ENCODE results near the gene CAMKK1.

Gene CAMKK1

GRCh38 chr17:3905017-3905520 lies 12.2 kb upstream of the CAMKK1 start:
- H3K9me3 Mint-ChIP-seq, result no peaks in the 10 kb centered on the region
- TF ChIP-seq CTCF (IDR thresholded peaks at IDR 0.05), result no peak
- H3K36me3 Mint-ChIP-seq (ENCODE audit: low read depth), result no peaks in the 10 kb centered on the region
- peaks cover 19% of the 10 kb centered on the region for H3K27me3 Mint-ChIP-seq (ENCODE audit: low read depth, poor library complexity)
- peaks cover 17% of the 10 kb centered on the region for H3K4me1 Mint-ChIP-seq
- no peak for DNase-seq
- no peak overlapping the region for H3K27ac Mint-ChIP-seq
- H3K4me3 Mint-ChIP-seq, result no peak overlapping the region

- H3K4me3 Mint-ChIP-seq, result no peak overlapping the region
- no peaks in the 10 kb centered on the region for H3K9me3 Mint-ChIP-seq
- peaks cover 21% of the 10 kb centered on the region for H3K27me3 Mint-ChIP-seq (ENCODE audit: low read depth, poor library complexity)
- no peak for TF ChIP-seq CTCF (IDR thresholded peaks at IDR 0.05)
- no peaks in the 10 kb centered on the region for H3K36me3 Mint-ChIP-seq (ENCODE audit: low read depth)
- DNase-seq, result no peak
- no peak overlapping the region for H3K27ac Mint-ChIP-seq
- peaks cover 17% of the 10 kb centered on the region for H3K4me1 Mint-ChIP-seq
Observed at GRCh38 chr17:3904501-3904900, 11.6 kb upstream of the CAMKK1 start.

- no peak for TF ChIP-seq CTCF (IDR thresholded peaks at IDR 0.05)
- H3K4me3 Mint-ChIP-seq, result no peak overlapping the region
- H3K27me3 Mint-ChIP-seq (ENCODE audit: low read depth, poor library complexity), result peaks cover 19% of the 10 kb centered on the region
- no peak overlapping the region for H3K27ac Mint-ChIP-seq
- DNase-seq, result peak; percentile 36
- H3K36me3 Mint-ChIP-seq (ENCODE audit: low read depth), result no peaks in the 10 kb centered on the region
- H3K4me1 Mint-ChIP-seq, result peaks cover 17% of the 10 kb centered on the region
- no peaks in the 10 kb centered on the region for H3K9me3 Mint-ChIP-seq
Observed at GRCh38 chr17:3903881-3904290, 11.0 kb upstream of the CAMKK1 start.

- Mint-ChIP-seq H3K27me3 (ENCODE audit: low read depth, poor library complexity) (peaks cover 22% of the 10 kb centered on the region), H3K9me3 (no peaks in the 10 kb centered on the region), H3K4me1 (peaks cover 20% of the 10 kb centered on the region), H3K4me3 (no peak overlapping the region), H3K27ac (no peak overlapping the region), H3K36me3 (ENCODE audit: low read depth) (no peaks in the 10 kb centered on the region)
- DNase-seq, result no peak
- no peak for TF ChIP-seq CTCF (IDR thresholded peaks at IDR 0.05)
Observed at GRCh38 chr17:3903051-3903825, 10.4 kb upstream of the CAMKK1 start.

- H3K4me1 Mint-ChIP-seq, result peaks cover 32% of the 10 kb centered on the region
- DNase-seq, result no peak
- TF ChIP-seq CTCF (IDR thresholded peaks at IDR 0.05), result no peak
- no peaks in the 10 kb centered on the region for H3K9me3 Mint-ChIP-seq
- H3K4me3 Mint-ChIP-seq, result no peak overlapping the region
- H3K36me3 Mint-ChIP-seq (ENCODE audit: low read depth), result no peaks in the 10 kb centered on the region
- no peak overlapping the region for H3K27ac Mint-ChIP-seq
- H3K27me3 Mint-ChIP-seq (ENCODE audit: low read depth, poor library complexity), result peaks cover 27% of the 10 kb centered on the region
Observed at GRCh38 chr17:3900646-3901045, 7.8 kb upstream of the CAMKK1 start.

GRCh38 chr17:3897731-3898130 lies 4.9 kb upstream of the CAMKK1 start:
- Mint-ChIP-seq H3K36me3 (ENCODE audit: low read depth) (no peaks in the 10 kb centered on the region), H3K9me3 (no peaks in the 10 kb centered on the region), H3K4me1 (peaks cover 49% of the 10 kb centered on the region), H3K27ac (no peak overlapping the region), H3K4me3 (no peak overlapping the region), H3K27me3 (ENCODE audit: low read depth, poor library complexity) (peaks cover 35% of the 10 kb centered on the region)
- no peak for DNase-seq
- TF ChIP-seq CTCF (IDR thresholded peaks at IDR 0.05), result no peak

All from nephron progenitor cell (in vitro differentiated cells).